ENCODE data around the gene ANKRD39.
"Not testable (repeated sequence)": the region's sequence is repeated elsewhere in the genome, so short reads cannot be mapped to it uniquely, and the experiment has no call there.

The ANKRD39 gene, protein sequence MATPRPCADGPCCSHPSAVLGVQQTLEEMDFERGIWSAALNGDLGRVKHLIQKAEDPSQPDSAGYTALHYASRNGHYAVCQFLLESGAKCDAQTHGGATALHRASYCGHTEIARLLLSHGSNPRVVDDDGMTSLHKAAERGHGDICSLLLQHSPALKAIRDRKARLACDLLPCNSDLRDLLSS

DNA sequence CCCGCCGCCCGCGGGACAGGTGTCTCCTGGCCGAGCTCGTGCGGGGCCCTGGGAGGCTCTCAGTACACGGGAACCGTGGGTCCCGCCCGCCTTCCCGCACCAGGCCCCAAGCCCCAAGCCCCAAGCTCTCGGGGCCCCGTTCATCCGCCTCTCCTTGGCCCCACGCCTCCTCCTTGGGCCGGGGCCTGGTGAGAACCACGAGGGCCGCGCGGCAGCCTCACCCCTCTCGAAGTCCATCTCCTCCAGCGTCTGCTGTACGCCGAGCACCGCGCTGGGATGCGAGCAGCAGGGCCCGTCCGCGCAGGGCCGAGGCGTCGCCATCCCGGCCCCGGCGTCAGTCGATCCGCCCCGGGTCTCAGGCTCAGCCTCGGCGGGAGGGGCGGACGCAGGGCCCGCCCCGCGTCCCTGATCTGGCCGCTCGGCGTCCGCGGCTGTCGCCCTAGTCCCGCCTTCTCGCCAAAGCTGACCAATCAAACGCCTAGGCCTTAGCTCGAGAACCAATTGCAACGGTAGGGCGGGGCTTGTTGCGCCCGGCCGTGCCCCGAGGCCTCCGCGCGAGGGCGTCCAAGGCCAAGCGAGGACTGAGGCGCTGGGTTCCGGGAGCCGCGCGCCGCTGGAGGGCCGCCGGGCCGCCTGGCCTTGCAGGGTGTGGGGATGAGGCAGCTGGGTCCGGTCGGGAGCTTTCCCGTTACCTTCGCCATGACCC is at the start of gene ANKRD39:
ANKRD39 (minus strand) TSS at position 350 of the 706 bp plus-strand sequence; CDS start at position 321, 29 bp downstream.
- peak; percentile 97 for DNase-seq (ENCODE audit: low read depth)

DNA sequence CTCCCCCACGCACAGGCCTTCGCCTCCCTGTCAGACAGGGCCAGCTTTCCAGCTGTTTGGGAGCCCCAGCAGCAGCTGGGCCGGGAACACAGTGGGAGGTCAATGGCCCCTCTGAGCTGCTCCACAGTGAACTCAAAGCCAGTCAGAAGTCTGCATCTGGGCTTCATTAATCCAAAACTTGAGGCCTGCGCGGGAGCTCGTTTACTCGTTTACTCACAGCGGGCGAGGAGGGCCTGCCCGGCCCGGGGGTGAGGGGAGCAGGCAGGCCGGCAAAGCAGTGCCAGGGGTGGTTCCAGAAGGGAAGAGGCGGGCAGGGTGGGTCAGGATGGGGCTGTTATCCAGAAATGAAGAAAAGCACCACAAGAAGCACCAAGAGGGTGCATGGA is 48.9 kb upstream of the ANKRD39 start:
- DNase-seq (ENCODE audit: low read depth): no peak

DNA sequence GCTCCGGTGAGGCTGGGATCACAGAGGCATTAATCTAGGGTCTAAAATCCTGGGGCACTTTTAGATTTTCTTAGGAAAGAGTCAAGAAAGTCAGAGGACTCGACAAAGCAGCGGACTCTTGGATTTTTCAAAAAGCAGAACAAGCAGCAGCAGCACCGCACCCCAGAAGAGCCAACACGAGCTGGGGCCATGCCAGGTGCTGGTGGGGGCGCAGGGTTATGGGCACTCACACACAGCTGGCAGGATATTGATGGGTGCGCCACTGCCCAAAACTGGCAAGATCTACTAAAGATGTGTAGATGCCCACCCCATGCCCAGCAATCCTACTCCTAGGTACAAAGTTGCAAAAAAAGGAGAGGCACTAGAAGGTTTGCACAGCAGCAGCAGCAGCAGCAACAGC is 46.0 kb upstream of the ANKRD39 start:
- DNase-seq (ENCODE audit: low read depth): no peak

DNA sequence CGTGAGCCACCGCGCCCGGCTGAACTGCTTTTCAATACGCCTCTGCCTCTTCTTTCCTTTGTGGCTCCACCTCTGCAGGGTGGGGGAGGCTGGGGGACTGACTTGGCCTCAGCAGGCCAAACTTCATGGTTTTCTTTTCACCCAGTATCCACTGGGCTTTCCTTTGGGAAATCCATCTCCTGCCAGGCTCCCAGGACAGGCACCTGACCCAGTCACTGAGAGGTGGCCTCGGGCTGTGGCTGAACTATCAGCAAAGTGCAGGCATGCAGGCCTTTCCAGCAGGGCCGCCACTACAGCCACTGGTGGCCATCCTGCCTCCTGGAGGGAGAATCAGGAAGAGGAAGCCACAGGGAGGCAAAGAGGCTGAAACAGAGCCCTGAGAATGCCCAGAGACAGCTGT is 45.5 kb upstream of the ANKRD39 start:
- no peak for DNase-seq (ENCODE audit: low read depth)

DNA sequence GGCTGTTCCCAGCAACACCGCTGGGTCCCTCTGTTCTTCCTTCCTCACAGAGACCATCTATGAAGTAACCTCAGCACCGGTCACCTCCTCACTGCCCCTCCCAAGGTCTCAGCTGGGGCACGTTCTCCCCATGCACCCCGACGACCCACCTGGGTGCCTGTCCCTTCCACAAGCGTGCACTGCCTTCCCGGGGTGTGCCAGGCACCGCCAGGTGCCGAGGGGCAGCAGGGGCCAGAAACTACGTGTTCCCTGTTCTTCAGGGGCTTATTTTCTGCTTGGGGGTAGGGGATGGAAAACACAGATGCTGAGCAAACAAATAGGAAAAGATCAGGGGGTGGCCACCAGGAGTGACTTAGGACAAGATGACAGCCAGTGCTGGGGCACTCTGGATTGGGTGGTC is 42.4 kb upstream of the ANKRD39 start:
- DNase-seq (ENCODE audit: low read depth): no peak

DNA sequence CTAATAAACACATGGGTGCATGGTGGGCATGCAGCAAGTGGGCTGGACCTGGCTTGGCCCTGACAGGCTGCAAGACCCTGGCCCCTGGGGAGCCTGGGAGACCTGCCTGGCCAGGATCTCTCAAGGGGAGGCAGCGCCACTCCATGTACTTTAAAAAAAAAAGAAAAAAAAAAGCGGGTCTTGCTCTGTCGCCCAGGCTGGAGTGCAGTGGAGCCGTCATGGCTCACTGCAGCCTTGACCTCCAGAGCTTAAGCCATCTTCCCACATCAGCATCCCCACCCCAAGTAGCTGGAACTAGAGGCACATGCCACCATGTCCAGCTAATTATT is 41.6 kb upstream of the ANKRD39 start:
- DNase-seq (ENCODE audit: low read depth): no peak

DNA sequence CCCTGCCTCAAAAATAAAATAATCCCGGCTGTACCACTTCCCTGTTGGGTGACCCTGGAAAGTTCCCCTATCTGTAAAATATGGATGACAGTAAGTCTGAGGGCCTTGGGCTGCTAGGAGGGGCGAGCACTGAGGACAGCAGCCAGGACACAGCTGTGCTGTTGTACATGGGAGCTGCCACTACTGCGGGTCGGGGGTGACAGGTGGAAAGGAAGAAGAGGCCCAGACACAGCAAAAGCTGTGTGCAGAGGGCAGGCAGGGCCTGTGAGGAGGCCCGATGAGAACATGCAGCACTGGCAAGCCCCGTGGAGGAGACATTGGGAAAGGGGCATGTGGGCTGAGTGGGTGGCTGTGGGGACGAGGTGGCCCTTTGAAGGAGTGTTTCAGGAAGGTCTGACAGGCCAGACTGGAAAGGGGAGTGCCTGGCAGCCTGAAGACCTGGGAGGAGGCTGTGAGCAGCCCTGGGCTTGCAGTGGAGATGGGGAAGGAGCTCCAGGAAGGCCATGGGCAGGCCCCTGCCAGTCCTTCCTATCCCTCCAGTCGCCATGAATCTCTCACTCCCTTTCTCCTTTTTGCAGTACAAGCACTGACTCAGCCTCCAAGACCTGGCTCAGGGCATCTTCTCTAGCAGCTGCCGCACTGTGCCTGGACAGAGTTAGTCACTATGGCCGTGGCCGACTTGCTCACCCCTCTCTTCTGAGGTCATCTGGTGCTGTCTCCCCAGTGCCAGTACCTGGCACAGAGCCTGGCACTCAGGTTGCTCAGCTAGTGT is 41.0 kb upstream of the ANKRD39 start:
- DNase-seq (ENCODE audit: low read depth): no peak

DNA sequence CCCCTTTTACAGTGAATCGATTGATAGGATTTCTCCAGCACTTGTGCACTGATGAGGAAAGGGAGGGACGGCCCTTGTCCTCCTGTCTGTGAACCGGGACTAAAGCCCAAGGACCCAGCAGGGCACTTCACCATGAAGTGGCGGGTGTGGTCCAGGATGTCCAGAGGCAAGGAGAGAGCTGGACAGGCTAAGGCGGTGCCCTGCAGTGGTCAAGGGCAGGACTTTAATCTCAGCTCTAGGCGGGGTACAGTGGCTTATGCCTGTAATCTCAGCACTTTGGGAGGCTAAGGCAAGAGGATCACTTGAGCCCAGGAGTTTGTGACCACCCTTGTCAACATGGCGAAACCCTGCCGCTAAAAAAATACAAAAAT is 40.3 kb upstream of the ANKRD39 start:
- no peak for DNase-seq (ENCODE audit: low read depth)

DNA sequence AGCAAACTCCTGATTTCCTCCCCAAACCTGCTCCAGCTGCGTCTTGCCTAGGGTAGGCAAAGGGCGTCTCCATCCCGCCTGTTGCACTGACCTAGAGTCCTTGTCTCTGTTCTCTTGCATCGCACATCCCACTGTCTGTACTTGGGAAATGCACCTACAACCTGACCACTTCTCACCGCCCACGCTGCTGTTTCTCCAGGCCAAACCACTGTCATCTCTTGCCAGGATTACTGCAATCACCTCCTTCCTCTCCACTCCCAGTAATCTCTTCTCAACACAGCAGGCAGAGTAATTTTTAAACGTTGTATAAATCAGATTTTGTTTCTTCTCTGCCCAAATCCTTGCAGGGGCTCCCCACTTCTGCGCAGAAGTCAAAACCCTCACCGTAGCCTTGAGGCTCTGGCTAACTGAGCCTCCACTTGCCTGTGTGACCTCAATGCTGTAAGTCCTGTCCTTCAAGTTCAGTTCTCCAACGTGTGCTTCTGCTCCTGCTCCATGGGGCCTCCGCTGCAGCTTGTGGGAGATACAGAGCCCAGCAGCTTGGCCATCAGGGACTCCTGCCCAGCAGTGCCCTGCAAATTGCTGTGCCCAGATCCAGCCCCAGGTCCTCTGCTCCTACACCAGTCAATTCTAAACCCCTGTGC is 39.8 kb upstream of the ANKRD39 start:
- no peak for DNase-seq (ENCODE audit: low read depth)

DNA sequence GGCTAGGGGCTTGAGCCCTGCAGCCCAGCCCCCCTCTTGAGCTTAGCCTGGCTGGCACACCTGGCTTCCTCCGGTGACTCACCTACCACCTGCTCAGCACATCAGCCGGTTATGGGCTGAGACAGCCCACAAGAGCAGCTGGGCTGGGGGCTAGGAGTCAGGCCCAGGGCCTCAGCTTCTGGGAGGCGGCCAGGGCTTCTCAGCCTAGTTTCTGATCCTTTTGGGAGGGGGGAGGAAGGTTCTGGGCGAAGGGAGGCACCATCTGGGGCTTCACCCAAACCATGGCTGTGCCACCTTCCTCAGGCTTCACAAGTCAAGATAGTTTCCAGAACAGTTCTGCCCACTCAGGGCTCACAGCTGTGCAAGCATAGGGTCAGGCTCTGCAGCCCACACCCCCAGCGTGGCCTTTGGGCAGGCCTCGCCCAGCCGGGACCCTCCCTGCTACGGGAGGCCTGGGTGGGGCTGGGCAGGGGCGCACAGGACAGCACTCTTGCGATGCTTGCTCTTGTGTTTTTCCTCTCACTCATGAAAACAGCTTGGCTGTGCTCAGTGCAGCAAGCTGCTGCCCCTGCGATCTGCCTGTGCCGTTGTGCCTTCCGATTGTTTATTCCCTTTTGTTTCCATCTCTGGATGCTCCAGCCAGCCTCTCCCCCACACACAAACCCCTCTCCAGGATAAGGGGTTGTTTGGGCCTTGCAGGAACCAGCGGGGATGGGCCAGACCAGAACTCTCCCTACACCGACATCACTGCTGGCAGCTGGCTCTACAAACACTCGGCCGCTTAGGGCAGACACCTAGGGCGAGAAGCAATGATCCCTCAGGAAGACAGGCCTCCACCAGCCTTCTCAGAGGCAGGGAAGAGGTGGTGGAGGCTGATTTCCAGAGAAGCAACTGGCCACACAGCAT is 38.2 kb upstream of the ANKRD39 start:
- no peak for DNase-seq (ENCODE audit: low read depth)

DNA sequence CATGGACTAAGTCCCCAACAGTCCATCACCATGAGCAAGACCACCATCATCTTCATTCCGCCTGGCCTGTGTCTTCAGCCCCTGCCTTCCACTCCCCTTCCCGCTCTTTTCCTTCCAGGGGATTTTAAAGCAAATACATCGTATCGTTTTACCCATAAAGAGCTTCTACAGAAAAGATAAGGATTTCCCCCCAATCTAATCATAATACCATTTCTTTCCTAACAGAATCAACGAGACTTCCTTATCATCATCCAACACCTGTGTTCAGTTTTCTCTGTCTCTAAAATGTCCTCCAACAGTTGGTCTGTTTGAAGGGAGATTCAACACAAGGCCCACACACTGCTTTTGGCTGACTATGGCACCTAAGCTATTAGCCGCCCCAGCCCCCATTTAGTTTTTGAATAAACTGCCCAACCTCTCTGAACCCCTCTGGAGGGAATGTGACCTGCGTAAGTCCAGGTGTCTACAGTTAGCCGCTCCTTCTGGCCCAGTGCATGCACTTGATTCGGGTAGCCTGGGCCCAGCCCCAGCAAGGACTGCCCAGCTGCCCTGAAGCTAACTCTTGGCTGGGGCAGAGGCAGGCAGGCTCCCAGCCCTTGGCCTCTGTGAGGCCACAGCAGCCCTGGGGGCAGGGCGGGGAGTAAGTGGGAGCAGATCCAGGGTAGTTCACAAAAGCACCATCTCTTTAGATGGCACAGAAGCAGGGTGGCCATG is 37.4 kb upstream of the ANKRD39 start:
- no peak for DNase-seq (ENCODE audit: low read depth)

DNA sequence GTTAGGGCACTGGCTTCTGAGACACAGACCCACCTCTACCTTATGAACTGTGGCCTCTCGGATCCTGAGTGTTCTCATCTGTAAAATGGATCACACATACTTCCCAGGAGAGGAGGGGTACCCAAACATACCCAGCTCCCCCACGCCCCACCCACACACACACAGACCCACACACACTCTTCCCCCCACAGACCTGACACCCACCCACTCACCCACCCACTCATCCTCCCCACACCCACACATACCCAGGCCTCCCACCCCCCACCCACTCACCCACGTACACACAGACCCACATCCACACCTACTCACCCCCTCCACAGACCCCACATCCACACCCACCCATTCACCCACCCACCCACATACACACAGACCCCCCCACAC is 36.3 kb upstream of the ANKRD39 start:
- no peak for DNase-seq (ENCODE audit: low read depth)

DNA sequence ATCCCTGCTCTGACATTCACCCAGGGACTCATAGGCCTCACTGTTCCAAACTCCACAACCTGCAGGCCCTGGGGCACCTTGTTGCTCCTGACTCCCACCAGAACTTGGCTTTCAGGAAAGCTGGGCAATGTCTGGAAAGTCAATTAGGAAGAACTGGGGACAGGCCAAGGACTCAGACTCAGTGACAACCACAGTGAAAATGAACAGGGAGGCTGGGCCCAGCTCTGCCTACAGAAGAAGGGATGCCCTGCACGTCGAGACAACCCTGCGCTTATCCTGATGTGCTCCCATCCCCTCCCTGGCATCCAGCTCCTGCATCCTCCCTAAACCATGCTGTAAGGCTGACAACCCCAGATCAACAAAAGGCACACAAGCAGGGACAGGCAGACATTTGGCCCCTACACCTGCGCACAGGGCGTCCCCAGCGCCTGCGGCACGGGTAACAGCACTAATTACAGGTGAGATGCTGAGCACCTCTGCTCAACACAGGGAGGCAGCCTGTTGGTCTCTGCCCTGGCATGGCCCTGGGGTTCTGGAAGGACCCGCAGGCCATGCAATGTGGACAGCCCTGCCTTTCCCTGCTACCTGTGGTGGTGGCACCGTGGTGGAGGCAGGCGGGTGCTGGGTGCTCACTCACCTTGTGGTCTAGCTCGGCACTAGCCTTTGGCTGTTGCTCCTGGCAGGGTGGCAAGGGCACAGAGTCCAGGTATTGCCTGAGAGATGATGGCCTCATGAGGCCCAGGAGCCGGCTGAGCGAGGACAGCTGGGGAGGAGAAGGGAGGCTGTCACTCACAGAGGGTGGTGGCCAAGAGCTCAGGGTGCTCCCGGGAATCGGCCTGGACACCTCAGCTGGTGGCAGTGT is 35.7 kb upstream of the ANKRD39 start:
- DNase-seq (ENCODE audit: low read depth): no peak

DNA sequence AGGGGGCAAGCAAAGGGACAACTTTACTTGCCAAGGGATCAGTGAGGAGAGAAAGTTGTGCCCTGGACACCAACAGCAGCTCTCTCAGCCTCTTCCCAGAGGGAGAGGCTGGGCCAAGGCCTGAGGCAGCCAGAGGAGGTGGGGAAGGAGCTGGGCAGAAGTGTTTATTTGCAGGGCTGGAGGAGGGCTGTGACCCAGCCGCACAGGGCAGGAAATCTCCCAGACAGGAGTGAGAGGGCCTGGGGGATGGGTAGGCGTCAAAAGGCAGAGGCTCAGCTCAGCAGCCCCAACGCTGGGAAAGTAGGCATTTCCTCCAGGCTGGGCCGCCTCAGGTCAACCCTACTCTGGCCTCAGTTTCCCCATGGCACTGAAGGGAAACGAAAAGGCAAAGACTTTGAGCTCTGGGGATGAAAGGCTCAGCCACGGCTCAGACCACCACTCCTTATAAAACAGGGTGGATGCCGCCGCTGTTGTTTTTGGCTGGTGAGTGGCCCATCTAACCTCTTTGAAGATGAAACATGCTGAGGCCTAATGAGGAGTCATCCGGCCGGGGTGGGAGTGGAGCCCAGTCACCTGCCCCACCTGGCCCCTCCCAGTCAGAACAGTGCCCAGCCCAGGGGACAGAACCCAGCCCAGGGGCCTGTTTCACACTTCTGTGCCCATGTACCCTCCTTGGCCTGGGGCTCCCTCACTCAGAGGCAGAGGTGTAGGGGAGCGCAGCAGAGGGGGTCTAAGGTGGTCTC is 33.9 kb upstream of the ANKRD39 start:
- no peak for DNase-seq (ENCODE audit: low read depth)

DNA sequence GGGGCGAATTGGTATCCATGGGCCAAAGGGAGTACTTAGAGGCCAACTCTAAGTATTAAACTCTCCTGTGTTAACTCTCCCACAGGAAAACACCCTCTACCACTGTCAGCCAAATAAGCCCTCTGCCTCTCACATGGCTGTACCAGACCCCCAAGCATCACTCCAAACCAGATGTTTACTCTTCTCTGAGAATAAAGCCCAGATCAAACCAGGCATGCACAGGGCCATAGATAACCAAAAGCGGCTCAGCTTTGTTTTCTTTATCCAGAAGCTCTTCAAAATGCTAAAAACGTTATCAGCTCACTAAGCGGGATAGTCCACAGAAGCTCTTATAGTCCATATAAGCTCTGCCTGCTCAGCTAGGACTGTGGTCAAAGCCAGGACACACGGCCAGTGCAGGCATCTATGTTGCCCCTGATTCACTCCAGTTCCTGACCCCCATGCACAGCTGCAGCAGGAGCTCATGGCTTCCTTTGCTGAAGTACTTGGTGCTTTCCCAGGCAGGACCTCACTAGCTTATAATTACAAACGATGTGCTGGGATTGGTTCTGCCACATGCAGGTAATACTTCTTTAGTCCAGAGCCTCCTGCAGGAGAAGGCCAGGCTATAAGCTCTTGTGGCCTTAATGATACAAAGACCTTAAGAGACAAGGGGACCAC is 33.0 kb upstream of the ANKRD39 start:
- DNase-seq (ENCODE audit: low read depth): no peak

DNA sequence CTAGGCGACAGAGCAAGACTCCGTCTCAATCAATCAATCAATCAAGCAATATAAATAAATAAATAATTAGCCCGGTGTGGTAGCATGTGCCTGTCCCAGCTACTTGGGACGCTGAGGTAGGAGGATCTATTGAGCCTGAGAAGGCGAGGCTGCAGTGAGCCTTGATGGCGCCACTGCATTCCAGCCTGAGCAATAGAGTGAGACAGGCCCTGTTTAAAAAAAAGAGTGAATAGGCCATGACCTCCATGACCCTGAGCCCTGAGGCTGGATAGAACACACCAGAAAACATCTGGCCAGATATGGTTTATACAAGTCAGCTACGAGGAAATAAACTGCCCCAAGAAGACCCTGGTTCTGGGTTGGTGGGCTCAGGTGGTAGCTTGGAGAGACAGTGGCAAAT is 32.4 kb upstream of the ANKRD39 start:
- DNase-seq (ENCODE audit: low read depth): no peak

DNA sequence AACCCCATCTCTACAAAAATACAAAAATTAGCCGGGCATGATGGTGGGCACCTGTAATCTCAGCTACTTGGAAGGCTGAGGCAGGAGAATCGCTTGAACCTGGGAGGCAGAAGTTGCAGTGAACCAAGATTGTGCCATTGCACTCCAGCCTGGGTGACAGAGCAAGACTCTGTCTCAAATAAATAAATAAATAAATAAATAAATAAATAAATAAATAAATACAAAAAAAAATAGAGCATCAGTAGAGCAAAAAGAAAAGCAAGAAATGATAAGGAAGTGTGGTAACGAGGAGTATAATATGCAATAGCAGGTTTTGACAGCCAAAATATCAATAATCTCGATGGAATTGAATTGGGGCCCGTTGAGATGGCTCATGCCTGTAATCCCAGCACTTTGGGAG is 31.7 kb upstream of the ANKRD39 start:
- DNase-seq (ENCODE audit: low read depth): not testable (repeated sequence)

DNA sequence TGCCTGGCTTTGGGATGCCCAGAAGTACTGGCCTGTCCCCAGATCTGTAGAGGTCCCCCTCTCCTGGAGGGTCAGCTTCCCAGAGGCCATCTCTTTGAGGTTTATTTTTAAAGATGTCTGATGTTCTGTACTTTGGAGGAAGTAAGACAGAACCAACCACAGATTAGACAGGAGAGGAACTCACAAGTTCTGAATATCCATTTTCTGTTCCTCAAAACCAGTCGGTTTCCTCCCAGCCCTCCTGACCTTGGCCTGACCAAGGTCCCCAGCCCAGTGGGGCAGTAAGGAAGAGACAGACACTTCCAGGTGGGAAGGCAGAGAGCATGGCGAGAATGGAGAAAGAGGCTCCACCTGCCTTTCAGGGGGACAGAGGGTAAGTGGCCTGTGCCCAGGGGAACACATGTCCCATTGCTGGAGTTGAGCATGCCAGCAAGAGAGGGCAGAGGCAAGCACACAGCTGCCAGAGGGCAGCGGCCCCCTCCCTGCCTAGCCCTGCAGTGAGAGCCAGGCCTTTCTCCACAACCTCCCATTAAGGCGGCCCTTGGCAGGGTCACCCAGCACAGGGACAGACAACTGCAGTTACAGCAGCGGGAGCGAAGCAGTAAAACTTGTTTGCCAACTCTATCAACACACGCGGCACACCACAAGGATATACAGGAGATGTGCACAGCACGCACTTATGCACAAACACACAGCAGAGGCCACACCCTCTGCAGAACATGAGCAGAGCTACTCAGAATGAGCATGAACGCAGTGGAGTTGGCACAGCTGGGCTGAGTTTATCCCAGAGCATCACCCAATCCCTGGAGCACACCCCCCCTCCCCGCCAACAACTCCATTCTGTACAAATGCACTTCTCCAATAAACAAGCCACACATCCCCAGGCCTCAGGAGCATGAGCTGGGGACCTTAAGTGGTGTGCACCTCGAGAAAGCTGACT is 30.5 kb upstream of the ANKRD39 start:
- DNase-seq (ENCODE audit: low read depth): no peak

Measured in GM04504 (cell line).